WERI-Rb-1 (cell line): ENCODE measurements around the gene HELZ.

Source experiments
- DNase-seq: peaks from one replicate; pipeline ENCODE4 v3.0.0-alpha.2; 2020
- H3K27ac ChIP-seq: fragments of 250-450 bp; sonication (Bioruptor Pico); 2 replicates; pipeline ENCODE4 v1.5.1; 2020; ENCODE audit warnings: mild to moderate bottlenecking, moderate library complexity
- H3K27me3 ChIP-seq: fragments of 250-450 bp; sonication (Bioruptor Pico); 2 replicates; pipeline ENCODE4 v1.5.1; 2021; ENCODE audit warnings: mild to moderate bottlenecking, low read depth, moderate library complexity; ENCODE audit not compliant: insufficient read depth, severe bottlenecking
- H3K36me3 ChIP-seq: fragments of 250-450 bp; sonication (Bioruptor Pico); 2 replicates; pipeline ENCODE4 v1.5.1; 2020; ENCODE audit warnings: mild to moderate bottlenecking, moderate library complexity
- H3K4me3 ChIP-seq: 2 replicates; pipeline ENCODE4 v1.5.1; 2011; ENCODE audit warnings: low read depth, mild to moderate bottlenecking, control low read depth, low read length
- H3K9me3 ChIP-seq: fragments of 250-450 bp; sonication (Bioruptor Pico); 2 replicates; pipeline ENCODE4 v1.5.1; 2021; ENCODE audit warnings: mild to moderate bottlenecking, moderate library complexity; ENCODE audit not compliant: severe bottlenecking
- CTCF ChIP-seq: IDR thresholded peaks from 2 replicates; pipeline ENCODE4 v1.5.1; 2011; ENCODE audit warnings: low read depth, mild to moderate bottlenecking, control low read depth, inconsistent platforms, low read length

HELZ gene

GRCh38 chr17:67210915-67211314 is 34.1 kb downstream of the HELZ start:
- DNase-seq: no peak
- no peak for TF ChIP-seq CTCF
- H3K36me3 ChIP-seq: peaks cover 38% of the 10 kb centered on the region
- H3K9me3 ChIP-seq: no peaks in the 10 kb centered on the region
- no peaks in the 10 kb centered on the region for H3K27me3 ChIP-seq
- H3K4me3 ChIP-seq: no peak overlapping the region
- no peak overlapping the region for H3K27ac ChIP-seq

GRCh38 chr17:67208232-67208631 is 36.8 kb downstream of the HELZ start:
- DNase-seq: no peak
- Histone ChIP-seq H3K4me3 (no peak overlapping the region), H3K27me3 (no peaks in the 10 kb centered on the region), H3K27ac (no peak overlapping the region), H3K36me3 (peaks cover 23% of the 10 kb centered on the region), H3K9me3 (no peaks in the 10 kb centered on the region)
- no peak for TF ChIP-seq CTCF

- Histone ChIP-seq H3K4me3 (no peak overlapping the region), H3K36me3 (peaks cover 41% of the 10 kb centered on the region), H3K9me3 (no peaks in the 10 kb centered on the region), H3K27me3 (no peaks in the 10 kb centered on the region), H3K27ac (no peak overlapping the region)
- TF ChIP-seq CTCF: no peak
- no peak for DNase-seq
Measured at GRCh38 chr17:67203818-67204217, 41.2 kb downstream of the HELZ start.

- Histone ChIP-seq H3K4me3 (no peak overlapping the region), H3K27ac (no peak overlapping the region), H3K9me3 (no peaks in the 10 kb centered on the region), H3K36me3 (peaks cover 47% of the 10 kb centered on the region), H3K27me3 (no peaks in the 10 kb centered on the region)
- no peak for TF ChIP-seq CTCF
- DNase-seq: no peak
Measured at GRCh38 chr17:67202503-67202902, 42.5 kb downstream of the HELZ start.

- DNase-seq: no peak
Measured at GRCh38 chr17:67200727-67201301, 44.2 kb downstream of the HELZ start.

More at GRCh38 chr17:67200727-67201301, 44.2 kb downstream of the HELZ start:
- peak; percentile 68 for TF ChIP-seq CTCF
- Histone ChIP-seq H3K27ac (no peak overlapping the region), H3K4me3 (no peak overlapping the region), H3K36me3 (peaks cover 56% of the 10 kb centered on the region), H3K9me3 (no peaks in the 10 kb centered on the region), H3K27me3 (no peaks in the 10 kb centered on the region)
